HepG2 (cell line): ENCODE results near the gene GTF3A. TPM values are rescaled to one million over a fixed set of nuclear protein-coding genes. Genes with fewer than 3 reads are reported as not detected.

ENCODE experiments used
- AKAP8 ChIP-seq: sonication (generic); formaldehyde crosslinking; IDR thresholded peaks from 2 replicates; pipeline ENCODE4 v1.5.1; 2020; ENCODE audit warnings: mild to moderate bottlenecking, missing genetic modification reagents
- ARID4A ChIP-seq: sonication (generic); formaldehyde crosslinking; IDR thresholded peaks from 2 replicates; pipeline ENCODE4 v1.5.0; 2020; ENCODE audit warnings: mild to moderate bottlenecking, missing genetic modification reagents, borderline replicate concordance
- ATAD3A ChIP-seq: sonication (generic); formaldehyde crosslinking; IDR thresholded peaks from 2 replicates; pipeline ENCODE4 v1.4.0; 2020; ENCODE audit warnings: missing genetic modification reagents
- ATRX ChIP-seq: sonication (generic); formaldehyde crosslinking; IDR thresholded peaks from 2 replicates; pipeline ENCODE4 v1.4.0; 2020; ENCODE audit warnings: missing genetic modification reagents, borderline replicate concordance
- HNRNPK ChIP-seq: fragments of 200-400 bp; formaldehyde crosslinking; IDR thresholded peaks from 2 replicates; pipeline ENCODE4 v1.6.1; 2018; ENCODE audit warnings: low read length, low read depth, moderate library complexity, mild to moderate bottlenecking; ENCODE audit not compliant: poor library complexity, severe bottlenecking
- IRX3 ChIP-seq: sonication (generic); formaldehyde crosslinking; IDR thresholded peaks from 2 replicates; pipeline ENCODE4 v1.8.1; 2023; ENCODE audit warnings: mild to moderate bottlenecking, low read depth, missing genetic modification reagents, borderline replicate concordance
- MAF1 ChIP-seq: sonication (generic); formaldehyde crosslinking; IDR thresholded peaks from 2 replicates; pipeline ENCODE4 v1.5.0; 2020; ENCODE audit warnings: missing genetic modification reagents, borderline replicate concordance
- MED1 ChIP-seq: sonication (generic); formaldehyde crosslinking; IDR thresholded peaks from 2 replicates; pipeline ENCODE4 v1.4.0; 2020; ENCODE audit warnings: missing genetic modification reagents
- MED8 ChIP-seq: sonication (generic); formaldehyde crosslinking; IDR thresholded peaks from 2 replicates; pipeline ENCODE4 v1.8.1; 2023; ENCODE audit warnings: mild to moderate bottlenecking, missing genetic modification reagents; ENCODE audit not compliant: insufficient replicate concordance
- MEIS1 ChIP-seq: sonication (generic); formaldehyde crosslinking; IDR thresholded peaks from 2 replicates; pipeline ENCODE4 v1.9.0; 2021; ENCODE audit warnings: mild to moderate bottlenecking, missing genetic modification reagents, moderate library complexity, borderline replicate concordance
- MXD4 ChIP-seq: IDR thresholded peaks from 2 replicates; pipeline ENCODE4 v1.6.1; 2016; ENCODE audit warnings: mild to moderate bottlenecking, missing biosample characterization, missing genetic modification reagents
- PHF21A ChIP-seq: sonication (generic); formaldehyde crosslinking; IDR thresholded peaks from 2 replicates; pipeline ENCODE4 v1.5.0; 2020; ENCODE audit warnings: mild to moderate bottlenecking, missing genetic modification reagents
- PRDM15 ChIP-seq: sonication (generic); formaldehyde crosslinking; IDR thresholded peaks from 2 replicates; pipeline ENCODE4 v1.4.0; 2020; ENCODE audit warnings: missing genetic modification reagents
- SP4 ChIP-seq: sonication (generic); formaldehyde crosslinking; IDR thresholded peaks from 2 replicates; pipeline ENCODE4 v1.8.1; 2023; ENCODE audit warnings: mild to moderate bottlenecking, missing genetic modification reagents
- TAF1 ChIP-seq: sonication (generic); formaldehyde crosslinking; IDR thresholded peaks from 2 replicates; pipeline ENCODE4 v1.4.0; 2020; ENCODE audit warnings: missing genetic modification reagents
- ZBTB3 ChIP-seq: sonication (generic); formaldehyde crosslinking; IDR thresholded peaks from 2 replicates; pipeline ENCODE4 v1.4.0; 2020; ENCODE audit warnings: low read depth, mild to moderate bottlenecking, moderate library complexity, missing genetic modification reagents, borderline replicate concordance
- ZNF350 ChIP-seq: sonication (generic); formaldehyde crosslinking; IDR thresholded peaks from 2 replicates; pipeline ENCODE4 v1.4.0; 2020; ENCODE audit warnings: mild to moderate bottlenecking, low read depth, missing genetic modification reagents, borderline replicate concordance
- ZNF432 ChIP-seq: sonication (generic); formaldehyde crosslinking; IDR thresholded peaks from 2 replicates; pipeline ENCODE4 v1.5.0; 2020; ENCODE audit warnings: missing genetic modification reagents, mild to moderate bottlenecking, borderline replicate concordance
- ZNF577 ChIP-seq: sonication (generic); formaldehyde crosslinking; IDR thresholded peaks from 2 replicates; pipeline ENCODE4 v1.4.0; 2020; ENCODE audit warnings: mild to moderate bottlenecking, low read depth, missing genetic modification reagents, borderline replicate concordance
- ZNF747 ChIP-seq: sonication (generic); formaldehyde crosslinking; IDR thresholded peaks from 2 replicates; pipeline ENCODE4 v1.8.1; 2023; ENCODE audit warnings: missing genetic modification reagents, mild to moderate bottlenecking, borderline replicate concordance
- ZNF879 ChIP-seq: sonication (generic); formaldehyde crosslinking; IDR thresholded peaks from 2 replicates; pipeline ENCODE4 v1.8.1; 2023; ENCODE audit warnings: missing genetic modification reagents
- ZSCAN29 ChIP-seq: sonication (generic); formaldehyde crosslinking; conservative IDR thresholded peaks from 2 replicates; pipeline ENCODE4 v1.4.0; 2020; ENCODE audit warnings: mild to moderate bottlenecking, missing genetic modification reagents
- polyA plus RNA-seq, 8 experiments: library from polyadenylated mRNA; depleted of rRNA in 3 of 8; stranded (reverse) in 7 of 8; unstranded in 1 of 8; fragments of >200 nt; fragmentation: Illumina TruSeq in 4 of 8; extraction: Trizol in 4 of 8; gene quantifications; 2 replicates each; pipeline versions ENCODE4 v1.2.1 to v1.2.3, GENCODE V29; 2011 to 2016; ENCODE audit warnings: low read depth in 4 of 8, missing spikeins in 1 of 8, mixed read lengths in 1 of 8; ENCODE audit not compliant: insufficient read depth in 1 of 8
- total RNA-seq, 5 experiments: library from RNA; depleted of rRNA; stranded (reverse); fragments of >200 nt; fragmentation: Illumina TruSeq; extraction: Trizol; gene quantifications; 2 replicates each; pipeline ENCODE4 v1.2.3, GENCODE V29; 2016; ENCODE audit warnings: low read depth in 1 of 5

The GTF3A gene
- total and polyA plus RNA-seq, 2 of the 13 experiments (the other 11 are each of a cell fraction or from before 2014, with no cell fraction given), result 42.1 to 176 TPM

- TF ChIP-seq PRDM15 (CRISPR knock-in tag) (no peak), ZNF432 (no peak), HNRNPK (no peak), ATRX (CRISPR knock-in tag) (no peak), PHF21A (0 out of 2 replicates have a peak, but pooled peaks have one; percentile 33), ATAD3A (no peak), ZNF747 (CRISPR knock-in tag) (no peak), SP4 (CRISPR knock-in tag) (0 out of 2 replicates have a peak, but pooled peaks have one; percentile 22), ZNF879 (CRISPR knock-in tag) (peak; percentile 42; the same call in 1 of the 2 replicates), TAF1 (CRISPR knock-in tag) (peak; percentile 32; the same call in 1 of the 2 replicates), MAF1 (CRISPR knock-in tag) (no peak), MED1 (no peak), ZNF577 (CRISPR knock-in tag) (no peak), IRX3 (no peak), ARID4A (CRISPR knock-in tag) (peak; percentile 31; the same call in 1 of the 2 replicates), ZBTB3 (CRISPR knock-in tag) (no peak), AKAP8 (0 out of 2 replicates have a peak, but pooled peaks have one; percentile 49), MED8 (CRISPR knock-in tag) (no peak), ZNF350 (CRISPR knock-in tag) (peak; percentile 20; the same call in 1 of the 2 replicates), MXD4 (no peak), MEIS1 (CRISPR knock-in tag) (no peak), ZSCAN29 (0 out of 2 replicates have a peak, but pooled peaks have one; percentile 28)
Measured at GRCh38 chr13:27403727-27404385, 20.6 kb upstream of the GTF3A start (continued).
